Measurements from ENCODE around the gene AUTS2. TPM values are rescaled to one million over a fixed set of nuclear protein-coding genes. Genes with fewer than 3 reads are reported as not detected.

The AUTS2 gene
- total RNA-seq, 6 donors from 2014 or later: 38.9 to 151 (median 55.8) TPM

GRCh38 chr7:69996121-69996520 lies 397.8 kb downstream of the AUTS2 start:
- DNase-seq: no peak
- WGBS, 2 donors: 81 to 85% methylated on average over 2 of the region's 2 CpGs
- no peaks in the 10 kb centered on the region for H3K27me3 ChIP-seq
- ATAC-seq (ENCODE audit: low FRiP score in 2 of 2): no peak
- no peak overlapping the region for H3K27ac ChIP-seq
- TF ChIP-seq CTCF (IDR thresholded peaks at IDR 0.05) (no peak), POLR2A (IDR thresholded peaks at IDR 0.05) (no peak), EP300 (IDR thresholded peaks at IDR 0.05) (no peak), POLR2AphosphoS5 (IDR thresholded peaks at IDR 0.05) (no peak)
- peaks cover 0 to 4% (median 0%) of the 10 kb centered on the region in 4 donors for H3K4me1 ChIP-seq
- H3K36me3 ChIP-seq: no peaks in the 10 kb centered on the region
- H3K4me3 ChIP-seq: no peak overlapping the region
- H3K9me3 ChIP-seq: no peaks in the 10 kb centered on the region

- Histone ChIP-seq H3K27ac (no peak overlapping the region), H3K4me3 (no peak overlapping the region), H3K9me3 (no peaks in the 10 kb centered on the region), H3K36me3 (no peaks in the 10 kb centered on the region), H3K4me1 (peaks cover 0 to 4% (median 0%) of the 10 kb centered on the region in 4 donors), H3K27me3 (no peaks in the 10 kb centered on the region)
- WGBS, 2 donors: 84 to 90% methylated on average over 5 of the region's 5 CpGs
- ATAC-seq (ENCODE audit: low FRiP score in 2 of 2) (no peak), DNase-seq (no peak)
- no peak for TF ChIP-seq EP300 (IDR thresholded peaks at IDR 0.05)
- TF ChIP-seq POLR2AphosphoS5 (IDR thresholded peaks at IDR 0.05): no peak
- no peak for TF ChIP-seq POLR2A (IDR thresholded peaks at IDR 0.05)
Observed at GRCh38 chr7:70000737-70001348, 402.6 kb downstream of the AUTS2 start.

- DNase-seq: no peak
- Histone ChIP-seq H3K4me3 (no peak overlapping the region), H3K9me3 (no peaks in the 10 kb centered on the region), H3K36me3 (no peaks in the 10 kb centered on the region), H3K27ac (no peak overlapping the region), H3K27me3 (no peaks in the 10 kb centered on the region), H3K4me1 (peaks cover 0 to 4% (median 0%) of the 10 kb centered on the region in 4 donors)
- 71 to 79% methylated on average over 2 of the region's 2 CpGs for WGBS, 2 donors
- TF ChIP-seq POLR2A (IDR thresholded peaks at IDR 0.05) (no peak), POLR2AphosphoS5 (IDR thresholded peaks at IDR 0.05) (no peak), EP300 (IDR thresholded peaks at IDR 0.05) (no peak), CTCF (IDR thresholded peaks at IDR 0.05) (no peak)
- no peak for ATAC-seq (ENCODE audit: low FRiP score in 2 of 2)
Observed at GRCh38 chr7:70005480-70005879, 407.2 kb downstream of the AUTS2 start.

GRCh38 chr7:70005891-70006260 lies 407.6 kb downstream of the AUTS2 start:
- WGBS, 2 donors: 71 to 73% methylated on average over 7 of the region's 7 CpGs
- TF ChIP-seq CTCF (IDR thresholded peaks at IDR 0.05) (no peak), POLR2A (IDR thresholded peaks at IDR 0.05) (no peak)
- no peak for ATAC-seq (ENCODE audit: low FRiP score in 2 of 2)
- Histone ChIP-seq H3K9me3 (no peaks in the 10 kb centered on the region), H3K27ac (no peak overlapping the region), H3K36me3 (no peaks in the 10 kb centered on the region), H3K4me1 (peaks cover 0 to 2% (median 0%) of the 10 kb centered on the region in 4 donors), H3K4me3 (no peak overlapping the region), H3K27me3 (no peaks in the 10 kb centered on the region)
- DNase-seq: no peak

- Histone ChIP-seq H3K4me3 (no peak overlapping the region), H3K9me3 (no peaks in the 10 kb centered on the region), H3K36me3 (no peaks in the 10 kb centered on the region), H3K27me3 (no peaks in the 10 kb centered on the region), H3K4me1 (no peaks in the 10 kb centered on the region), H3K27ac (no peak overlapping the region)
- 44 to 51% methylated on average over 9 of the region's 9 CpGs for whole genome bisulfite sequencing, 2 donors
- DNase-seq (no peak), ATAC-seq (ENCODE audit: low FRiP score in 2 of 2) (no peak)
- TF ChIP-seq POLR2A (IDR thresholded peaks at IDR 0.05): no peak
- no peak for TF ChIP-seq EP300 (IDR thresholded peaks at IDR 0.05)
Observed at GRCh38 chr7:70006261-70006920, 408.1 kb downstream of the AUTS2 start.

GRCh38 chr7:70008466-70008865 lies 410.2 kb downstream of the AUTS2 start:
- H3K27me3 ChIP-seq: no peaks in the 10 kb centered on the region
- no peaks in the 10 kb centered on the region for H3K4me1 ChIP-seq
- WGBS, 2 donors: 88 to 90% methylated on average over 4 of the region's 4 CpGs
- H3K36me3 ChIP-seq: no peaks in the 10 kb centered on the region
- no peaks in the 10 kb centered on the region for H3K9me3 ChIP-seq
- no peak for ATAC-seq (ENCODE audit: low FRiP score in 2 of 2)
- H3K27ac ChIP-seq: no peak overlapping the region
- H3K4me3 ChIP-seq: no peak overlapping the region
- no peak for DNase-seq
- TF ChIP-seq POLR2AphosphoS5 (IDR thresholded peaks at IDR 0.05): no peak
- TF ChIP-seq EP300 (IDR thresholded peaks at IDR 0.05): no peak
- TF ChIP-seq POLR2A (IDR thresholded peaks at IDR 0.05): no peak
- no peak for TF ChIP-seq CTCF (IDR thresholded peaks at IDR 0.05)
